Retina (tissue), 1 donor: Measurements from ENCODE around the gene ERLEC1.
A peak's percentile ranks its signal among the peaks of the same experiment; 100 is the strongest.
"Not testable (repeated sequence)": the region's sequence is repeated elsewhere in the genome, so short reads cannot be mapped to it uniquely, and the experiment has no call there.

Experiments used
- DNase-seq: peaks from one replicate; pipeline ENCODE4 v3.0.0-alpha.2; 2016

ERLEC1 gene

GRCh38 chr2:53784436-53784835, 2.4 kb upstream of the ERLEC1 start:
- DNase-seq = no peak

- DNase-seq = no peak
Measured at GRCh38 chr2:53785366-53785765, 1.5 kb upstream of the ERLEC1 start.

- no peak for DNase-seq
Measured at GRCh38 chr2:53786352-53786704, 516 bp upstream of the ERLEC1 start.

GRCh38 chr2:53787614-53788289, 908 bp downstream of the ERLEC1 start:
- no peak for DNase-seq

- DNase-seq = no peak
Measured at GRCh38 chr2:53793261-53793660, 6.4 kb downstream of the ERLEC1 start.

DNA sequence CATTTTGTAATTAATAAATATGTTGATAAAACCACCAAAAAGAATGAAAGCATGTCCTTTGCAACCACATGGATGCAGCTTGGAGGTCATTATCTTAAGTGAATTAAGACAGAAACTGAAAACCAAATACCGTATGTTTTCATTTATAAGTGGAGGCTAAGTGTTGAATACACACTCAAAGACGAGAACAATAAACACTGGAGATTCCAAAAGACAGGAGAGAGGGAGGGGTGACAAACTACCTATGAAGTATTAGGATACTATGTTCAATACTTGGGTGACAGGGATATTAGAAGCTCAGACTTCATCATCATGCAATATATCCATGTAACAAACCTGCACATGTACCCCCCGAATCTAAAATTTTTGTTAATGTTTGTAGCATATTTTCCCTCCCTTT, 7.0 kb downstream of the ERLEC1 start:
- DNase-seq = no peak

DNA sequence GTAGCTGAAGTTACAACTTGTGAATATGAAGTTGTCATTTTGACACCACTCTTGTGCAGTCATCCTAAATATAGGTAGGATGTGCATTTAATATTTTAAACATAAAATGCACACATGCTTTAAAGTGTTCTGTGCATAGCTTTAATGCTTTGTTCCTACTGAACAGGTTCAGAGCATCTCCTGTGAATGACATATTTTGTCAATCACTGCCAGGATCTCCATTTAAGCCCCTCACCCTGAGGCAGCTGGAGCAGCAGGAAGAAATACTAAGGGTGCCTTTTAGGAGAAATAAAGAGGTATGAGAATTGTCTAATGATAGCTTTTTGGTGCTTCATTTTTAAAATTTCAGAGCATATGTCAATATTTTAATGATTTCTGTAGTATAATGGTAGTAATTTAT, 14.7 kb downstream of the ERLEC1 start:
- DNase-seq = no peak

- DNase-seq = no peak
Measured at GRCh38 chr2:53802617-53803151, 15.8 kb downstream of the ERLEC1 start.

- no peak for DNase-seq
Measured at GRCh38 chr2:53811601-53812000, 24.8 kb downstream of the ERLEC1 start.

- DNase-seq = no peak
Measured at GRCh38 chr2:53813151-53813550, 26.3 kb downstream of the ERLEC1 start.

DNA sequence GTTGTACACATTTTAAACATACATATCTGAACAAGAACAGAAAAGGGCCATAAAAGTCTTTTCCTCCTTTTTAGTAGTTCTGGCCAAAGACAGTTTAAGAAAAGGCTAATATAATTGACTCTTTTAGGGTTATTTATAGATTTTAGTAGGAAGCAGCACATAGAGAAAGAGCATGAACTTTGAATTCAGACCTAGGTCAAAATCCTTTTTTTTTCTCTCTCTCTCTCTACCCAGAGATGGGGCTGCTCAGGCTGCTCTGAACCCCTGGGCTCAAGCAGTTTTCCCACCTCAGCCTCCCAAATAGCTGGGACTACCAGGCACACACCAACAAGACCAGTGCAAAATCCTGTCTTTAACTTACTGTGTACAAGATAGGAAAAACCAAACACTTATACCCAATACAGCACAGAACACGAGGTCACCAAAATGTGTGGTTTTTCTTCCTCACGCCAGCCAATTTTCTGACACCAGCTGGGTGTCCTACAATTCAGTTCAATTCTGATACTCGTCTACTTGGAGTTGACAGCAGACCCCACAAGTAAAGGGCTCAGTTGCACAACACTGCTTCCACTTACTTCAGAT, 32.1 kb downstream of the ERLEC1 start:
- no peak for DNase-seq

DNA sequence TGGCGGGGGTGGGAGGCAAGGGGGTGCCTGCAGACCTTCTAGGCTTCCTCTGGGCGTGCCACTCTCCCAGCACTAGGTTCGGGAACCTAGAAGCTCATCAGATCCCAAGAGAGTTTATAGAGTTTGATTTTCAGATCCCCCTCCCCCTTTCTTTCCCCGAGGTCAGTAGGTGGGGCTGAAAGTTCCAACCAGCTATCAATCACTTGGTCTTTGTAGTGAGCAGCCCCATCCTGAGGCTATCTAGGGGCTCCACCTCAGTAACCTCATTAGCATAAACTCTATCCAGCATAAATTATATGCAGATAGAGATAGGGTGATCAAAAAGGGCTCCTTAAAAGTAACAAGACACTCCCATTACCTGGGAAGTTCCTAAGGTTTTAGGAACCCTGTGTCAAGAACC, 32.8 kb downstream of the ERLEC1 start:
- DNase-seq = no peak

DNA sequence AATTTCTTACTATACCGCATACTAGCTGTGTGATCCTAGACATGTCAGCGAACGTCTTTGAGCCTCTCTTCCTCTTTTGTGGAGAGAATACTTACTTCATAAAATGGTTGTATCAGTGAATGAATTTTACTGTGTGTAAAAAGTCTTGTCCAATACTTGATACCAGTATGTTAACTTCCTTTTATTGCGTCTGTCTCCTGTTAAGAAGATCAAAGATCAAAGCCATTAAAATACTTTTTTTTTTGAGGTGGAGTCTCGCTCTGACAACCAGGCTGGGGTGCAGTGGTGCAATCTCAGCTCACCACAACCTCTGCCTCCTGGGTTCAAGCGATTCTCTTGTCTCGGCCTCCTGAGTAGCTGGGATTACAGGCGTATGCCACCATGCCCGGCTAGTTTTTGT, 33.2 kb downstream of the ERLEC1 start:
- no peak for DNase-seq

- DNase-seq = no peak
Measured at GRCh38 chr2:53820711-53821110, 33.9 kb downstream of the ERLEC1 start.

DNA sequence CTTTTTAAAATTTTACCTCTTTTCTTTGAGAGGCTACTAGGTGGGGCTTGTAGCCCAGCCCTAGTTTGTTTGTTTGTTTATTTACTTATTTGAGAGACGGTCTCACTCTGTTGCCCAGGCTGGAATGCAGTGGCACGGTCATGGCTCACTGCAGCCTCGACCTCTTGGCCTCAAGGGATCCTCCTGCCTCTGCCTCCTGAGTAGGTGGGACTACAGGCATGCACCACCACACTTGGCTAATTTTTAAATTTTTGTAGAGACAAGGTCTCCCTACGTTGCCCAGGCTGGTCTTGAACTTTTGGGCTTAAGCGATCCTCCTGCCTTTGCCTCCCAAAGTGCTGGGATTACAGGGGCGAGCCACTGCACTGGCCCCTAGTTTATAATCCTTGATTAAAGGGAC, 35.0 kb downstream of the ERLEC1 start:
- no peak for DNase-seq

- not testable (repeated sequence) for DNase-seq
Measured at GRCh38 chr2:53823639-53824038, 36.8 kb downstream of the ERLEC1 start.

- no peak for DNase-seq
Measured at GRCh38 chr2:53826030-53826410, 39.2 kb downstream of the ERLEC1 start.

- peak; percentile 13 for DNase-seq
Measured at GRCh38 chr2:53826587-53827397, 39.9 kb downstream of the ERLEC1 start.

DNA sequence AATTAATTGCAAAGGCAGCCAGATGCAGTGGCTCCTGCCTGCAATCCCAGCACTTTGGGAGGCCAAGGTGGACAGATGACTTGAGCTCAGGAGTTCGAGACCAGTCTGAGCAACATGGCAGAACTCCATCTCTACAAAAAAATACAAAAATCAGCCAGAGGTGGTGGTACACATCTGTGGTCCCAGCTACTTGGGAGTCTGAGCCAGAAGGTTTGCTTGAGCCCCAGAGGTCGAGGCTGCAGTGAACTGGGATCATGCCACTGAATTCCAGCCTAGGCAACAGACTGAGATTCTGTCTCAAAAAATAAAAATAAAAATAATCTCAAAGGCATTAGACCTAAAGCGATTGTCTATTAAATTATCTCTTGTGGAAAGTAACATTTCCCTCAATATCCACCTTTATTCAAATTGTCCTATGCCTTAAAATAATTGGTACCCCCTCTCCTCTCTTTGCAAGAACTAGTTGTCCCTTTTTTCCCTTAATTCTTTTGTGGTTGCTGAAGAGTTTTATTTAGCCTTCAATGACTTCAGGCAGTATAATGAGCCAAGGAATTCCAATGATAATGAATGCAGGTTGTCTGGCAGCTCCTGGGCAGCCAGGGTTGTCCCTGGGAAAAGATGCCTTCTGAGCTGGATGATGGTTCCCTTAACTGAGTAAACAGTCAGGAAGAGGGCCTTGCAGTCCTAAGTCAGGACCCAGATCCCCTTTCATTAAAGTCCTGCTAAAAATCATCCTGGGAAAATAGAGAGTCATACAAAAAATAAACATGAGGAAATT, 40.7 kb downstream of the ERLEC1 start:
- DNase-seq = no peak

DNA sequence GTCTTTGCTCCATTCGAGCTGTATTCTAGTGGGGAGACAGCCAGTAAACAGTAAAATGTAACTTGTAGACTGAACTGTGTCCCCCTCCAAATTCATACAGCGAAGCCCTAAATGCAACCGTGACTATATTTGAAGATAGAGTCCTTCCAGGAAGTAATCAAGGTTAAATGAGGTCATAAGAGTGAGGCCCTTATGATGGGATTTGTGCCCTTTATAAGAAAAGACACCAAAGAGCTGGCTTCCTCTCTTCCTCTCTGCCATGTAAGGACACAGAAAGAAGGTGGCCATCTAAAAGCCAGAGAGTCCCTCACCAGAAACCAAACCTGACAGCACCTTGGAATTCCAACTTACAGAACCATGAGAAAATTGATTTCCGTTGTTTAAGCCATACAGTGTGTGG, 41.5 kb downstream of the ERLEC1 start:
- no peak for DNase-seq

- DNase-seq = no peak
Measured at GRCh38 chr2:53829273-53829979, 42.6 kb downstream of the ERLEC1 start.

- not testable (repeated sequence) for DNase-seq
Measured at GRCh38 chr2:53829980-53830290, 43.1 kb downstream of the ERLEC1 start.

GRCh38 chr2:53840580-53840979, 53.7 kb downstream of the ERLEC1 start:
- no peak for DNase-seq
